Measurements from ENCODE around the gene CNNM3. TPM values are rescaled to one million over a fixed set of nuclear protein-coding genes. Genes with fewer than 3 reads are reported as not detected.
A peak's percentile ranks its signal among the peaks of the same experiment; 100 is the strongest.

CNNM3 gene
- total RNA-seq, 1 donor from 2014 or later = 65.2 TPM

- no peak for DNase-seq (ENCODE audit: low spot score)
These were observed 1.0 kb downstream of the CNNM3 start for GRCh38 chr2:96816836-96817702.

GRCh38 chr2:96817882-96818281 is 1.8 kb downstream of the CNNM3 start:
- DNase-seq (ENCODE audit: low spot score) = no peak

GRCh38 chr2:96819128-96819875 is 3.2 kb downstream of the CNNM3 start:
- DNase-seq (ENCODE audit: low spot score) = peak; percentile 88

DNA sequence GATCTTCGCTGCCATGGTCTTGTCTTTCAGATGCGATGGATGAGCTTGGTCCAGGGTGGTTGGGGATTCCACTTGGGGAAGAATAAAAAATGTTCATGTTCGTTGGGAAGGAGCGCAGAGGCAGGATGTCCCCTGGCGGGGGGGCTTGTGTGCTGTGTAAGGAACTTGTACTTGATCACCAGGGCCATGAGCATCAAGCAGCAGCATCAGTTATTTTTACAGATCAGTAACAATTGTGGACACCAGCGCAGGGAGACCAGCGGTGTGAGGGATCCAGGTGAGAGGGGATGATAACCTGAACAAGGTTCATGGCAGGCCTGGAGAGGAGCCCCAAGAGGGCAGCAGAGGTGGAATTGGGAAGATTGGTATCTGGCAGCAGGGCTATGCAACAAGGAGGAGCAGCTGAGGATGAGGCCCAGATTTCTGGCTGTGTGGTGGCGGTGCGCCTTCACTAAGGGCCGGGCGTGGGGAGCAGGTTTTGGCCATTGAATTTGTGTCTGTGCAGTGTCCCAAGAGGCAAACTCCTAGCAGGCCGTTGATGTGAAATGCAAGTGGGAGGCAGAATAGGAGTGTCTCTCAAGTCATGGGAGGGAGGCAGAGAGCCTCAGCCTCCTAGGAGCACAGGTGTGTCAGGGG is 3.9 kb downstream of the CNNM3 start:
- DNase-seq (ENCODE audit: low spot score) = no peak

- no peak for DNase-seq (ENCODE audit: low spot score)
These were observed 5.1 kb downstream of the CNNM3 start for GRCh38 chr2:96821113-96821675.

- DNase-seq (ENCODE audit: low spot score) = no peak
These were observed 6.7 kb downstream of the CNNM3 start for GRCh38 chr2:96822786-96823185.

DNA sequence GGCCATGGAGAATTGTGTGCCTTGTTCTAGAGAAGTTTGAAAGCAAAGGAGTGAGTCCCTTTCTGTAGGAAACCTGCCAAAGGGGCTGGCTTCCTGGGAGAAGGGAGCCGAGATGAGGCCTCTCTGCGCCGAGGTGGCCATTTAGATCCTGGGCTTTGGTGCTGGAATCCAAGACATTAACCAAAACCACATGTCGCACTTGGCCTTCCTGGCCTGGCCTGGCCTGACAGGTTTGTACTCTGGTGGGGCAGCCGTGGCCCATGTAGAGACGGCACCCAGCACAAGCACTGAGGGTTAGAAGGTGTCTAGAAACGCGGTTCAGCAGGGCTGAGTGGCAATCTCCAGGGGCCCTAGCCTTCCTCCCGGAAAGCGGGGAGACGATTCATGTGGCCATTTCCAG is 7.1 kb downstream of the CNNM3 start:
- no peak for DNase-seq (ENCODE audit: low spot score)

- no peak for DNase-seq (ENCODE audit: low spot score)
These were observed 8.2 kb downstream of the CNNM3 start for GRCh38 chr2:96824079-96824870.

- DNase-seq (ENCODE audit: low spot score) = no peak
These were observed 9.0 kb downstream of the CNNM3 start for GRCh38 chr2:96825057-96825456.

DNA sequence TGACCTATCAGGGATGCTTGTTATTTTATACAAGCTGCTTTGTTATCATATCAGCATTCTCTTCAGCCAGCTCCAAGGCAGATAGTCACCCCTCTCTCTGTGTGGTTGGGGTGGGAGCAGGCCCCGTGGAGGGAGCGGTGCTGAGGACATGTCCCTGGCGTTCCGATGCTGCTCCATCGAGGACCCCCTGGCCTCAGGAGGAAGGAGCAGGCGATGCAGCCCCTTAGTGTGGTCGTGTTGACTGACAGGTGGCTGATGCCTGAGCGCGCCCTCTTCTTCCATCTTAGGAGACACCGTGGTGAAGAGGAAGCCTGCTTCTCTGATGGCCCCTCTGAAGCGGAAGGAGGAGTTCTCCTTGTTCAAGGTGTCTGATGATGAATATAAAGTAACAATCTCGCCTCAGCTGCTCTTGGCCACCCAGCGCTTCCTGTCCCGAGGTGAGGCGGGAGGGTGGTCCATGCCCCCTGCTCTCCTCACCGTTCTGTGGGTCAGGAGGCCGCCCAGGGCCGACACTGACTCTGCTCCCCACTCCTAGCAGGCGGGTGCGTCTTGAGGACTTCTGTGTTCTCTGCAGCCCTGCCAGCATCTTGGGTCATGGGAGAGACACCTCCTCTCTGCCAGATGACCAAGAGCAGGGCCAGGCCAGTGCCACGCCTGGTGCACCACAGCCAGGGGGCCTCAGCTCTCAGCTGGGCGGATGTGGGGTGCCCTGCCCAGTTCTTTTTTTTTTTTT is 10.6 kb downstream of the CNNM3 start:
- DNase-seq (ENCODE audit: low spot score) = no peak

DNA sequence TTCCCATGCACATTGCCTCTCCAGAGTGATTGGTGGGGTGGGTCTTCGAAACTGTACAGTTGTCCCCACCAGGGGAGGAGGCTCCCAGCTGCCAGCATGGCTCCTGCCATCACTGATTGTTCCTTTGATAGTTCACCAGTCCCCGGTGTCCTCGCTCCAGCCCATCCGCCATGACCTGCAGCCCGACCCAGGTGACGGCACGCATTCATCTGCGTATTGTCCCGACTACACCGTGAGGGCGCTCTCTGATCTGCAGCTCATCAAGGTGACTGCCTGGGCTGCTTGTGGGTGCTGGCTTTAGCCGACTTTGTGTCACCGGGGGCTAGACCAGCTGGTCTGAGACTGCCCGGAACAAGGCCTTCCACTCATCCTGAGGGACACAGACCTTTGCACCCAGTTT is 12.4 kb downstream of the CNNM3 start:
- DNase-seq (ENCODE audit: low spot score) = no peak

- DNase-seq (ENCODE audit: low spot score) = no peak
These were observed 12.8 kb downstream of the CNNM3 start for GRCh38 chr2:96828874-96829273.

DNA sequence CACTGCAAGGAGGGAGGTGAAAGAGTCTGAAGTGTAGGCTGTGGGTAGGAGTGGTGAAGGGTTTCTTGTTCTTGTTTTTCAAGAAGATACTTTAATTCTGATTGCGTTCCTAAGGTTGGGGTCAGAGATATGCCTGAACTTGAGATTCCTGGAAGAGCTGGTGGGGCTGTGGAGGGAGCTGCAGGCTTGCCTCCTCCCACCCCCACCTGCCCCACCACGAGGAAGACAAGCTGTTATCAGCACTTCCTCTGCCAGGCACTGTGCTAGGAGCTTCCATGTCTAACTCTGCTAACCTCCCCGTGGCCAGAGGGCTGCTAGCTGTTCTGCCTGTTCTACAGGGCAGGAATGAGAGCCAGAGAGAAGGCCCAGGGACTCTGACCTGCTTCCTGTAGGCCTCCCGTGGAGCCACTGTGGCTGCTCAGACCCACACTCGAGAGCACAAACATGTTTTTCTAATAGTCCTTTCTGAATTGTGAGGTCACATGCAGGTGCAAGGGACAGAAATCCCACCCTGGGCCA is 14.0 kb downstream of the CNNM3 start:
- no peak for DNase-seq (ENCODE audit: low spot score)

DNA sequence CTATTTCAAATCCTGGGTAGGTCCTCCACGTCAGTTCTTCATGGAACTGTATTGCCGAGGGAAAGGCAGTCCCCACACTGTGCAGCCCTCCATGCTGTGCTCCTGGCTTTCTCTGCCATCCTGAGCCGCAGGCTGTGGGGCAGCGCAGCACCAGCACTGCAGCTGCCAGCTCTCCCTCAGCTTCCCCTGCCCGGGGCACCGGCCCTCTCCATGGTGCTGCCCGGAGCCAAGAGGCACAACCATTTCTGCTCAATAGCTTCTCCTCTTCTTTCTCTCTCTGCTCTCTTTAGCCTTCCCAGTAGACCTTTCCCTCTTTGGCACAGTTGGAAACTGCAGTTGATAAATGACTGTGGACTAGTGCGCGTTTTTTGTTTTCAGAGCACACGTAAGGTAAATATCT is 15.6 kb downstream of the CNNM3 start:
- no peak for DNase-seq (ENCODE audit: low spot score)

DNA sequence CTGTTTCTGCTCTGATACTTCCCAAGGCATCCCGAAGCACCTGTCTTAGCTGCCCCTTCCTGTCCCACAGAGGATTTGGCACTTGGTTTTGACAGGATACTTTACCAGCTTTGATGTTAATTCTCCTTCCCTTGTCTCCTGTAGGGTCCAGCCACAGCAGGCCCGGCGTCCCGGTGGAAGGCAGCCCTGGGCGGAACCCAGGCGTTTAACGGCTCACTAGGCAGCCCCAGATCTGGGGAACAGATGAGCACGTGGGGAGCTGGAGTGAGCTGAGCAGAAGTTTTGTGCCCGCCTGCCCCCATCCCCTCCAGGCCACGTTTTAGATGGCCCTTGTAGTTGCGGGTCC is 16.3 kb downstream of the CNNM3 start:
- DNase-seq (ENCODE audit: low spot score) = no peak

DNA sequence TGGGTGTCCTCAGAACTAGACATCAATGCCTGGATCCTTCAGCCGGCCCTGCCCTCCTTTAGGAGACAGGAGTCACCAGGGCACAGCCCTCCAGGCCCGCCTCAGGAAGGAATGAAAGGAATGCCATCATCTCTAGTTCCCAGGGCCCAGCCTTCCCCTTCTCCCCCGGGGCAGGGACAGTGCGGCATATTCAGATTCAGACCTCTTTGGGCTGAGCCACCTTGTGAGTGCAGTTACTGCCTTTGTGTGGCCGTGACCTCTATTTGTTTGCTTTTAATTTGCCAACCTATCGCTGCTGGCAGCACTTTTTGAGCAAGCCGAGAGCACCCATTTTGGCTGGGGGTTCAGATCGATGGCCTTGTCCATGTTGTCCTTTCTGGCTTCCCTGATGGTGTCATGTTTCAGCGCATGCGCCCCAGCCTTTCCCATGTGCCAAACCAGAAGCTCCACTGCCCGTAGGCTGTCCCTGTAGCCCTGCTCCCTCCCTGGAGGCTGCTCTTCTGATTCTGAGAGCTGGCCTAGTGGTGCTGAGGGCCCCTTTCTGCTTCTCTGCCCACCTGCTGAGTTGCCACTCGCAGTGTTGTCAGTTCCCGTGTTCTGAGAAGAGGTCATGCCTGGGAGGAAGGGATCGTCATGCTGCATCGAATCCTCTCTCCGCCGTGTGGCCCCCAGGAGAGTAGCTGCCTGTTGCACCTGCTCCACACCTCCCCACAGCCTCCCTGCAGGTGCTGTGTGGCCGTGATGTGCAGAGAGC is 16.9 kb downstream of the CNNM3 start:
- peak; percentile 87 for DNase-seq (ENCODE audit: low spot score)

DNA sequence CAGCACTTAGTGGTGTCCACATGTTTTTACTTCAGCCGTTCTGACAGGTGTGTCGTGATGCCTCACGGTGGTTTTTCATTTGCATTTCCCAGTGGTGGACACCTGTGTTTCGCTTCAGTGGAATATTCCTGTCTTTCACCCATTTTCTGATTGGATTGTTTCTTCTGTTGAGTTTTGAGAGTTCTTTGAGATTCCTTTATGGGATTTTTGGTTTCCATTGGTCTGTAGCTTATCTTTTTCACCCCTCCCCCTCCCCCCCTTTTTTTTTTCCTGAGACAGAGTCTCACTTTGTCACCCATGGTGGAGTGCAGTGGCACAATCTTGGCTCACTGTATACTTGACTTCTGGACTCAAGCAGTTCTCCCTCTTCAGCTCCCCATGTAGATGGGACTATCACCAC is 19.8 kb downstream of the CNNM3 start:
- no peak for DNase-seq (ENCODE audit: low spot score)

DNA sequence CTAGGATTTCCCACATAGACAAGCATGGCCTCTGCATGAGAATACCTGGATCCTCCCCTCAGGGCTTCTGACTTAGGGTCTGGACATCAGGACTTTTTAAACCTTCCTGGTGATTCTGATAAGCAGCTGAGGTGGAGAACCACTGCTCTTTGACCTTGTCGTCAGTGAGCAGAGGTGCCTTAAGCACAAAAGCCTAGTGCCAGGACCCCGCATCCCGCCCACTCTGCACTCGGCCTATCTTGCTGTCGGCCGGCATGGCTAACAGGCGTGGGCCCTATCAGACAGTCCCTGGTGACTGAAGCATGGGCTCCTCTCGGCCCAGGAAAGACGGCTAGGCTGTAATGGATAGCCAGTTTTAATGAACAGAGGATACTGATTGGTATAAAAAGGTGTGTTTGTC is 21.5 kb downstream of the CNNM3 start:
- no peak for DNase-seq (ENCODE audit: low spot score)

DNA sequence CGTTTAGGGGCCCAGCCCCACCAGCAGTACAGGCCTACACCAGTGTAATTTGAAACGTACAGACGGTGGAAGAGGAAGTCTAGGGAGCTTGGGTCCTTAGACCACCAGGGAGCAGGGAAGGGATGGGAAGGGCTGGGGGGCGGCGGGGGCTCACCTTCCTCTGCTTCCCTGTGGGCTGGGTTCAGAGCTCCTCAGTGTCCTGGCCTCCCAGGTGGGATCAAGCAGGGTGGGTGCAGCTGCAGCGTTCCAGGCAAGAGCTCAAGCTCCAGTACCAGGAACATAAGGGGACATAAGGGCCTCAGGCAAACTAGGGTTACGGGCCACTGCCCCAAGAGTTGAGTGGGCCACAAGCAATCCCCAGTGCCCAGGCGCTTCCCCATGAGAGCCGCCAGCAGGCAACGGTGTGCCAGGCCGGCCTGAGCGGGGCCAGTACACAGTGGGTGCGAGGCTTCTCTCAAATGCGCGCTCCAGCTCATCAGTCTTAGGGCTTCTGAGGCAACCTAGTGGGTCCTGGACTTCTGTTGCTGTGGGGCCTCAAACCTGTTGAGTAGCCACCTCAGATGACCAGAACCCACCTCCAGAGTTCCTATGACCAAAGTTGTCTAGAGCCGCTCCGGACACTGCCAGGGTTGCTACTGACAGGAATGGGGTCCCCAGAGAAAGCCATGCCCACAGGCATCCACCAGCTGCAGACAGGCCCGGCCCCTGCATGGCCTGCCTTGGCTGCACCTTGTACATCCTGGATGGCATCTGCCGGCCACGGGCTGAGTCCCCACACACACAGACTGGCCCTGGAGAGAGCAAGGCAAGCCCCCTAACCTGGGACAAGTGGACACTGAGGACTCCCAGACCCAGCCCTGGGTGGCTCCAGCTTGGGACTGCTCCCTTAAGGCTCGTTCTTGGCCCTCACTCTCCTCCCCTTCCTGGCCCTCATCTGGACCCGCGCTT is 22.6 kb downstream of the CNNM3 start:
- no peak for DNase-seq (ENCODE audit: low spot score)

Measured in mucosa of gallbladder (tissue), 1 donor.